CMK (cell line): ENCODE measurements around the gene MOG.

ENCODE experiments used
- DNase-seq: peaks from one replicate; pipeline ENCODE4 v3.0.0-alpha.2; 2010; ENCODE audit warnings: low read depth

The MOG gene

GRCh38 chr6:29656798-29657197 is at the start of gene MOG:
Gene MOG, plus strand, starts transcription at chr6:29657092. Its CDS starts 118 bp downstream, at chr6:29657210.
- DNase-seq, result no peak

- DNase-seq, result no peak
Measured at GRCh38 chr6:29608131-29608530, 48.8 kb upstream of the MOG start.

- no peak for DNase-seq
Measured at GRCh38 chr6:29610540-29610939, 46.4 kb upstream of the MOG start.

GRCh38 chr6:29611426-29611825 is 45.5 kb upstream of the MOG start:
- no peak for DNase-seq

DNA sequence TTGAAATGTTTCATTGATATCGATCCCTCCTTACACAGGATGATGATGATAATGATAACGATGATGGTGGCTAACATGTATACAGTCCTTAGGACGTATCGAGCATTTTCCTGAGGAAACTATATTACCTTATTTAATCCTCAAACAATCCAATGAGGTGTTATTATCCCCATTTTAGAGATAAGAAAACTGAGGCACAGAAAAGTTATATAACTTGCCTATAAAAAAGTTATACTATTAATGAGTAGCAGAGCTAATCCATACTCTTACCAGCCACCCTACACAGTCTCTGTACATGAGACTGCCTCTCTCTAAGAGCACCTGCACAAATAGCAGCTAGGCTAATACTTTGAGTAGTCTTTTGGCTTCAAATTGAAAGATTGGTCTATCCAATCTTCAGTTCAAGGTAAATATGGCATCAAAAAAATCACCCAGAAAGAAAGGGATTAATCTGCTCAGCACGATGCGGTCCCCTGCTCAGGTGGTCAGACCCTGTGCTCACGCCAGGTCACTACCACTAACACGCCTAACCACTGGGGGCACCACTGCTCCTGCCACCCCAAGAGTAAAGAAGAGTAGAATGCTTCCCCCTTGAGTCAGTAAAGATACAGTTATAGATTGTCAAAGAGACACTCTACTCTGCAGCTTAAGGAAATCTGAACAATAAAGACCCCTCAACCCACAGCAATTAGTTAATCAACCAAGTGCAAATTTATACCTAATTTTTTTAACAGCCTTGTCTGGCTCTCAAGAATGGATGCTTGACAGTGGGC is 38.9 kb upstream of the MOG start:
- DNase-seq, result peak; percentile 35

DNA sequence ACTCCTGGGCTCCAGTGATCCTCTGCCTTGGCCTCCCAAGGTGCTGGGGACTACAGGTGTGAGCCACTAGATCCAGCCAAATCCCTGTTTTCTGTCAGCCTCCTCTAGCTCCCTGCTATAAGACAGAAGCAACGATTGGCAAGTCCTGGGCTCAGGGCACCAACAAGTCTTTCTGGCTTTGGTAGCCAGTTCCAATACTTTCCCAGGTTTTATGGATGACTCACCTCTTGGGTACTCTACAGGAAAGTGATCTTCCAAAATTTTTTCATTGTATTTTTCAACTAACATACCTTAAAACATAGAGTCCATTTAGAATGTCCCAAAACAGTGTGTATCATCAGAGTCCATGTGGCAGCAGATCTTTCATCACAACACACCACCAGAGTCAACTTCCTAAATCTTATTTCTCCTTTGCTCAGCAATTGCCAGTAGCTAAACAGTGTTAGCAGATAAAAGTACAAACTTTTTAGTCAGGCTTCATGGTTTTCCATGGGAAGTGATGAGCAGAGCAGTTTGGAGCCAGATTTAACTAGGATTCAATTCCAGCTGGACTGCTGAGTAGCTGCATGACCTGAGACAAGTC is 37.2 kb upstream of the MOG start:
- DNase-seq, result no peak

GRCh38 chr6:29620630-29621029 is 36.3 kb upstream of the MOG start:
- no peak for DNase-seq

- no peak for DNase-seq
Measured at GRCh38 chr6:29624520-29624961, 32.4 kb upstream of the MOG start.

DNA sequence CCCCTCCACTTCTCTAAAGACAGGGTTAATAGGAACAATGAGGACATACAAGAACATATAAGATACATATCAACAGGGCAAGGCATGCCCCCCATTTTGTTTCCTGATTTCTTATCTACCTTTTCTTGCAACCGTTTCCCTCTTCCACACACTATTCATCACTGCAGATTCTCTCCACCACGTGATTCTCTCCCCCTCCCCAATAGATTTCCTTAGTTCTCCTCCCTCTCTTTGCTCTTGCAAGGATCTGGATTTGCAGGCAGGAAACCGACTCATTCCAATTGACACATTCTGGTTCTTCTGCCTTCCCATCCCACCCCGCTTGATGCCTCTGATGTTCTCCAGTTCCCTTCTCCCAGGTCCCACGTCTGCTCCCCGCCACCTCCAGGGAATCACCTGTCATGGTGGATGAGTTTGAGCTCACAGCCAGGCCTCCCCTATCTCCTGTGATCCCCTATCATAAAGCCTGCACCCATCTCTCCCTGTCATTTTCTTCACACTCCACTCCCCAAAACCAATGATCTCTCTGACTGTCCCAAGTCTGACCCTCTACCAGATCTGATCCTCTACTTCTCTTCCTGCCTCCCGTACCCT is 31.5 kb upstream of the MOG start:
- no peak for DNase-seq

DNA sequence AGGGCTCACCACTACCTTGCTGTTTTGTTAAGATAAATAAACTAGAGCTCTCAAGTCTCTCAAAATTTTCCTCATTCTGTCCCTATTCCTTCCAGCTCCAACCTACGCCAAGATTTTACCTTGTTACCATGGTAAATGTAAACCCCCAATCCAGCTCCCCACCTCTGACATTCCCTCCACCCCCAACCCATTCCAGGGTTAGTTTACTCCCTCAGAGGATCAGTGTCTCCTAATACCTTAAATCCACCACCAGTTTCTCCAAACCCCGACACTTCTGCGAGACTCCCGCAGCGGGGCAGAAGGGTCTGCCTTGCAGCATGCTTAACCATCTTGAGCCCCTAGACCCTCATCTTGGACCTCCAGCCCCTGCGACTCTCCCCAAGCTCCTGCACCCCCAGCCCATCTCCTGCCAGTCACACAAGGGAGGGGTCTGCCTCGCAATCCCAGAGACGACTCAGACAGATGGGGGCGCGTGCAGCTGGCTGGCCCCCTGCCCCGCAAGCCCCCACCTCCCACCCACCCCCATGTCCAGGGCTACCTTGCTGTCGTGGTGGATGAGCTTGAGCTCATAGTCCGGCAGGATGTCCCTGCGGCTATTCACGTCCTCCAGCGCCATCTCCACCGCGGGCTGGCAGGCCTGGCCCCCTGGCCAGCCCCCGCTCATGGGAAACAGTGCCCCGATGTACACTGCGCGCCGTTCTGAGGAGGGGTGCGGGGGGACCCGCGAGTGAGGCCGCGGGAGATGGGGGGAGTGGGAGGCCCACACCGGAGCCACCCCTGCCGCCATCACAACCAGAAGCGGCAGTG is 29.7 kb upstream of the MOG start:
- no peak for DNase-seq

DNA sequence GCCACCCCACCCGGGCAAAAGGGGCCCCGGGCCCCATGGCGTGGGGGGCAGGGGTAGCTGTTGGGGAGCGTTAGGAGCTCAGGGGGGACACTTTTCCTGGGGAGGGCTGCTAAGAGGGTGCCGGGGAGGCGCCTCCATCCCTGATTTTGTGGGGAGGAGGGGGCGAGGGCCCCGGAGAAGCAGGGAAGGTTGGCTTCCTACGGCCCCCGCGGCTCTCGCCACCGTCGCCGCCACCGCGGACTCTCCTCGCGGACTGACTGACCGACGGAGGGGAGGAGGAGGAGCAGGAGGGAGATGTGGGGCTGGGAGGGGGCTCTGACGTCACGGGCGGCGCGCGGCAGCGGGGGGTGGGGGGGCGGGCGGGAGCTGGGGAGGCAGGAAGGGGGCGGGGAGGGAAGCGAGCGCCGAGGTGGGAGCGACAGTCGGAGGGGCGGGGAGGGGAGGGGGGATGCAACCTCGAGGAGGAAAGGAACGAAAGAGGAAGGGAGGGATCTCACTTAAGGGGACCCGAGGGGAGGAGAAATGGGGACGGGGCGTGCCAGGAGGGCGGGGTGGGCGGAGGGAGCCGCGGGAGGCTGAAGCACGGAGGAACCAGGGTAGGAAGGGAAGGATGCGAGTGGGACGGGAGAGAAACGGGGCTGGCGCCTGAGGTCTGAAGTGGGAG is 29.0 kb upstream of the MOG start:
- no peak for DNase-seq

- DNase-seq, result no peak
Measured at GRCh38 chr6:29628419-29629281, 28.2 kb upstream of the MOG start.

- DNase-seq, result no peak
Measured at GRCh38 chr6:29629571-29629970, 27.3 kb upstream of the MOG start.

- DNase-seq, result no peak
Measured at GRCh38 chr6:29630315-29630714, 26.6 kb upstream of the MOG start.

GRCh38 chr6:29631209-29631810 is 25.6 kb upstream of the MOG start:
- no peak for DNase-seq

GRCh38 chr6:29631860-29632731 is 24.8 kb upstream of the MOG start:
- DNase-seq, result no peak

- no peak for DNase-seq
Measured at GRCh38 chr6:29632789-29633533, 23.9 kb upstream of the MOG start, which contains the start of gene GABBR1. Gene GABBR1, minus strand, starts transcription at chr6:29633183. Its CDS starts 798 bp downstream, at chr6:29632385.

DNA sequence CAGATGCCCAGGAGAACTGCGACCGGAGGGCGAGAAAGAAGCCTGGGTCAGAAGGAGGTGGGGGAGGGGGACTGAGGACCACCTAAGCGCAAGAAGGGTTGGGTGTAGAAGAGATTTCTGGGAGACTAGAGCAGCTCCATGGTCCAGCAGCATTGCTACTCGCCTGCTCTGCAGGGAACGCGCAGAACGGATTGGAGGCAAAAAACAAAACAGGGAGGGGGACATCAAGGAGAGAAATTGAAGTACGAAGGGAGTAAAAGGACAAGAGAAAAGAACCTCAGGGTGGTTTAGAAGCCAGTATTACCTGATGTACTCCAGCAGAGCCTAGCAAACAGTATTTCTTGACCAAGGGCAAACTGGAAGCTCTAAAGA is 23.4 kb upstream of the MOG start:
- DNase-seq, result no peak

GRCh38 chr6:29637247-29637646 is 19.6 kb upstream of the MOG start:
- no peak for DNase-seq
